ENCODE results near the gene LMF2.

The LMF2 gene

GRCh38 chr22:50469377-50470305, 37.9 kb downstream of the LMF2 start:
- Histone ChIP-seq H3K9me3 (ENCODE audit: insufficient read depth, low read length) (no peaks in the 10 kb centered on the region), H3K27me3 (ENCODE audit: insufficient read depth, insufficient read length) (no peaks in the 10 kb centered on the region), H3K36me3 (ENCODE audit: insufficient read depth, insufficient read length, low read length) (peaks cover 52% of the 10 kb centered on the region), H3K9ac (ENCODE audit: insufficient read length, low read depth) (no peak overlapping the region), H3K4me3 (ENCODE audit: insufficient read length, low read depth) (no peak overlapping the region), H3K4me1 (ENCODE audit: insufficient read depth, insufficient read length) (peaks cover 8% of the 10 kb centered on the region)
- no peak for TF ChIP-seq SUZ12 (IDR thresholded peaks at IDR 0.05; ENCODE audit: extremely low read depth, insufficient read depth, insufficient read length)
- TF ChIP-seq ZNF274 (IDR thresholded peaks at IDR 0.05; ENCODE audit: low read depth, low read length): no peak
- TF ChIP-seq YY1 (IDR thresholded peaks at IDR 0.05; ENCODE audit: insufficient read depth, insufficient read length): no peak
- DNase-seq (ENCODE audit: low read depth, low spot score): no peak

DNA sequence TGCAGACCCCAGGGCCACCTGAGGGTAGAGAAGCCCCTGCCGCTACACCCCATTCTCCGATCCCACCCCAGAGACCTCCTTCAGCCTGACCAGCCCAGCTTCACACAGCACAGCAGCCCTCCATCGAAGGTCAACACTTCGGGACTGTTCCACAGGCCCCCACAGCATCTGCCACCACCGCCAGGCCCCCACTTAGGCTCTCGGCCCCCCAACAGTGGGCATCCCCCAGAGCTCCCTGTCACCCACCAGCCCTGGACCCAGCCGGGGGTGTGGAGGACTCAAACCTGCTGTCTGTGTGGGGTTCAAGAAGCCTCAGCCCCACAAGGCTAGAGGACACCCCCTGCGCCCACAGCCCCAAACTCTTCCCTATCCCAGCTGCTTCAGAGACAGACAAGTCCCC, 38.9 kb downstream of the LMF2 start:
- Histone ChIP-seq H3K4me1 (ENCODE audit: insufficient read depth, insufficient read length) (peaks cover 8% of the 10 kb centered on the region), H3K36me3 (ENCODE audit: insufficient read depth, insufficient read length, low read length) (peaks cover 62% of the 10 kb centered on the region), H3K27me3 (ENCODE audit: insufficient read depth, insufficient read length) (no peaks in the 10 kb centered on the region), H3K4me3 (ENCODE audit: insufficient read length, low read depth) (no peak overlapping the region), H3K9me3 (ENCODE audit: insufficient read depth, low read length) (no peaks in the 10 kb centered on the region), H3K9ac (ENCODE audit: insufficient read length, low read depth) (no peak overlapping the region)
- no peak for DNase-seq (ENCODE audit: low read depth, low spot score)
- TF ChIP-seq YY1 (IDR thresholded peaks at IDR 0.05; ENCODE audit: insufficient read depth, insufficient read length): no peak
- TF ChIP-seq SUZ12 (IDR thresholded peaks at IDR 0.05; ENCODE audit: extremely low read depth, insufficient read depth, insufficient read length): no peak
- no peak for TF ChIP-seq ZNF274 (IDR thresholded peaks at IDR 0.05; ENCODE audit: low read depth, low read length)

GRCh38 chr22:50467773-50468440, 39.6 kb downstream of the LMF2 start:
- Histone ChIP-seq H3K36me3 (ENCODE audit: insufficient read depth, insufficient read length, low read length) (peaks cover 63% of the 10 kb centered on the region), H3K4me1 (ENCODE audit: insufficient read depth, insufficient read length) (peaks cover 8% of the 10 kb centered on the region), H3K9ac (ENCODE audit: insufficient read length, low read depth) (no peak overlapping the region), H3K27me3 (ENCODE audit: insufficient read depth, insufficient read length) (no peaks in the 10 kb centered on the region), H3K4me3 (ENCODE audit: insufficient read length, low read depth) (no peak overlapping the region), H3K9me3 (ENCODE audit: insufficient read depth, low read length) (no peaks in the 10 kb centered on the region)
- TF ChIP-seq SUZ12 (IDR thresholded peaks at IDR 0.05; ENCODE audit: extremely low read depth, insufficient read depth, insufficient read length): no peak
- TF ChIP-seq YY1 (IDR thresholded peaks at IDR 0.05; ENCODE audit: insufficient read depth, insufficient read length): no peak
- TF ChIP-seq ZNF274 (IDR thresholded peaks at IDR 0.05; ENCODE audit: low read depth, low read length): no peak
- no peak for DNase-seq (ENCODE audit: low read depth, low spot score)

DNA sequence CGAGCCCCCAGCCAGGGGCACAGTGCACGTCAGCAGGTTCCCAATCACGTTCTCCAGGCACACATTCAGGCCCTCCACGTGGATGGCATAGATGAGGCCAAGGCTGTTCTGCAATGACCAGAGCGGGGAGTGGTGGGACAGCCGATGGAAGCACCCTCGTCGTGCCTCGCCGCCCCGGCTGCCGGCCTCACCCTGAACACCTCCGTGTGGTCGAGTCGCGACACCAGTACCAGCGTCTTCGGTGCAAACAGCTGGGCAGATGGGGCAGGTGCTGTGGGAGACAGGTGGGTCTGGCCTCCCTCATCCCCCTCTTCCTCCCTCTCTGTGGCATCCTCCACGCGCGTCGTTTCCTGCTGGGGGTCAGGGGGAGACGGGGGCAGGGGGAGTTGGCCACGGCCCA, 40.2 kb downstream of the LMF2 start:
- peaks cover 8% of the 10 kb centered on the region for H3K4me1 ChIP-seq (ENCODE audit: insufficient read depth, insufficient read length)
- no peak overlapping the region for H3K9ac ChIP-seq (ENCODE audit: insufficient read length, low read depth)
- H3K4me3 ChIP-seq (ENCODE audit: insufficient read length, low read depth): no peak overlapping the region
- no peak for DNase-seq (ENCODE audit: low read depth, low spot score)
- H3K9me3 ChIP-seq (ENCODE audit: insufficient read depth, low read length): no peaks in the 10 kb centered on the region
- H3K36me3 ChIP-seq (ENCODE audit: insufficient read depth, insufficient read length, low read length): peaks cover 64% of the 10 kb centered on the region
- TF ChIP-seq SUZ12 (IDR thresholded peaks at IDR 0.05; ENCODE audit: extremely low read depth, insufficient read depth, insufficient read length): no peak
- TF ChIP-seq ZNF274 (IDR thresholded peaks at IDR 0.05; ENCODE audit: low read depth, low read length): no peak
- TF ChIP-seq YY1 (IDR thresholded peaks at IDR 0.05; ENCODE audit: insufficient read depth, insufficient read length): no peak
- no peaks in the 10 kb centered on the region for H3K27me3 ChIP-seq (ENCODE audit: insufficient read depth, insufficient read length)

DNA sequence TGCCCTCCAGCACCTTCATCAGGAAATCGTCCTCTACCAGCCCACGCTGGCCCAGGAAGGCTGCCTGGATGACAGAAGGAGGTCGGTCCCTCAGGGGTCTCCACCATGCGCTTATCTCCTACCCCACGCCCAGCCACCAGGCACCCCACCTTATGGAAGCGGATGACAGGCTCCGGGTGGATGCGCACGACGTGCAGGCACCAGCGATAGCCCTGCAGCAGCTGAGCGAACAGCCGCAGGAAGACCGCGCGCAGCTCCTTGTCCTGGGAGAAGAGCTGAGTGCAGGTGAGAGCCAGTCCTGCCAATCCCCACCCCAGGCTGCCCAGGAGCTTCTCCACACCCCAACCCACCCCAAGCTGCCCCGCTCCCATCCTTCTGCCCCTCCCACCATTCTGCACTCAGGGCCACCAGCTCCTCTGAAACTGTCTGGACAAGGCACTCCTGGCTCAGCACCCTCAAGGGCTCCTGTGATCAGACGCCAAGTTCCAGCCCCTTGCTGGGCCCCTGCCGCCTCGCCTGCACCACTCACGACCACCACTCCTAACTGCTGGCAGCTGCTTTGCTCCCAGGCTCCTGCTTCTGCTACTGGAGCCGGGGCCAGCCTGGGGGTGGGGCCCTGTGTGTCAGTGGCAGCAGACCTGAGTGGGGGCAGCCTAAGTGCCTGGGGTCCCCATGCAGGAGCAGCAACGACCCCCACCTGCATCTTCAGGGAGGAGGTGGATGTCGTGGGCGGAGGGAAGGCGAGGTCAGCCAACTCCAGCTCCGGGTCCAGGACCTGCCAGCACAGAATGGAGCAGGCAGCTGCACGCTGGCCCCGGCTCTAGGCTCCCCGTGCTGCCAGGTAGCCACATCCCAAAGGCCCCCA, 42.2 kb downstream of the LMF2 start:
- Histone ChIP-seq H3K27me3 (ENCODE audit: insufficient read depth, insufficient read length) (no peaks in the 10 kb centered on the region), H3K4me3 (ENCODE audit: insufficient read length, low read depth) (no peak overlapping the region), H3K36me3 (ENCODE audit: insufficient read depth, insufficient read length, low read length) (peaks cover 78% of the 10 kb centered on the region), H3K9me3 (ENCODE audit: insufficient read depth, low read length) (no peaks in the 10 kb centered on the region), H3K4me1 (ENCODE audit: insufficient read depth, insufficient read length) (peaks cover 4% of the 10 kb centered on the region), H3K9ac (ENCODE audit: insufficient read length, low read depth) (no peak overlapping the region)
- TF ChIP-seq YY1 (IDR thresholded peaks at IDR 0.05; ENCODE audit: insufficient read depth, insufficient read length): no peak
- no peak for TF ChIP-seq ZNF274 (IDR thresholded peaks at IDR 0.05; ENCODE audit: low read depth, low read length)
- TF ChIP-seq SUZ12 (IDR thresholded peaks at IDR 0.05; ENCODE audit: extremely low read depth, insufficient read depth, insufficient read length): no peak
- DNase-seq (ENCODE audit: low read depth, low spot score): no peak

- H3K4me1 ChIP-seq (ENCODE audit: insufficient read depth, insufficient read length): peaks cover 2% of the 10 kb centered on the region
- TF ChIP-seq SUZ12 (IDR thresholded peaks at IDR 0.05; ENCODE audit: extremely low read depth, insufficient read depth, insufficient read length) (no peak), YY1 (IDR thresholded peaks at IDR 0.05; ENCODE audit: insufficient read depth, insufficient read length) (no peak), ZNF274 (IDR thresholded peaks at IDR 0.05; ENCODE audit: low read depth, low read length) (no peak)
- H3K4me3 ChIP-seq (ENCODE audit: insufficient read length, low read depth): no peak overlapping the region
- DNase-seq (ENCODE audit: low read depth, low spot score): no peak
- H3K9me3 ChIP-seq (ENCODE audit: insufficient read depth, low read length): no peaks in the 10 kb centered on the region
- H3K36me3 ChIP-seq (ENCODE audit: insufficient read depth, insufficient read length, low read length): peaks cover 86% of the 10 kb centered on the region
- H3K9ac ChIP-seq (ENCODE audit: insufficient read length, low read depth): no peak overlapping the region
- H3K27me3 ChIP-seq (ENCODE audit: insufficient read depth, insufficient read length): no peaks in the 10 kb centered on the region
Observed at GRCh38 chr22:50464451-50464850, 43.1 kb downstream of the LMF2 start.

Data from NT2/D1 (cell line).